GM04504 (cell line): ENCODE measurements around the gene WWOX.

Experiments used
- DNase-seq: peaks from one replicate; pipeline ENCODE4 v3.0.0-alpha.2; 2012; ENCODE audit warnings: low read depth

The WWOX gene

GRCh38 chr16:78862022-78862421, 762.6 kb downstream of the WWOX start:
- no peak for DNase-seq

- DNase-seq = no peak
These were observed 767.1 kb downstream of the WWOX start for GRCh38 chr16:78866521-78866920.

GRCh38 chr16:78869492-78869891, 770.0 kb downstream of the WWOX start:
- no peak for DNase-seq

GRCh38 chr16:78871241-78871640, 771.8 kb downstream of the WWOX start:
- no peak for DNase-seq

- DNase-seq = no peak
These were observed 777.2 kb downstream of the WWOX start for GRCh38 chr16:78876671-78877070.

- no peak for DNase-seq
These were observed 777.7 kb downstream of the WWOX start for GRCh38 chr16:78877114-78877655.

- DNase-seq = no peak
These were observed 779.1 kb downstream of the WWOX start for GRCh38 chr16:78878570-78878969.

GRCh38 chr16:78879011-78879410, 779.6 kb downstream of the WWOX start:
- DNase-seq = no peak

- DNase-seq = no peak
These were observed 782.7 kb downstream of the WWOX start for GRCh38 chr16:78882150-78882549.

GRCh38 chr16:78882751-78883150, 783.3 kb downstream of the WWOX start:
- DNase-seq = no peak

- DNase-seq = no peak
These were observed 784.8 kb downstream of the WWOX start for GRCh38 chr16:78884204-78884603.

GRCh38 chr16:78889346-78889745, 789.9 kb downstream of the WWOX start:
- DNase-seq = no peak

- no peak for DNase-seq
These were observed 791.0 kb downstream of the WWOX start for GRCh38 chr16:78890373-78890895.

GRCh38 chr16:78892951-78893733, 793.7 kb downstream of the WWOX start:
- no peak for DNase-seq

GRCh38 chr16:78894886-78895285, 795.4 kb downstream of the WWOX start:
- no peak for DNase-seq

- DNase-seq = no peak
These were observed 796.2 kb downstream of the WWOX start for GRCh38 chr16:78895681-78896080.

GRCh38 chr16:78896280-78896679, 796.8 kb downstream of the WWOX start:
- no peak for DNase-seq

- no peak for DNase-seq
These were observed 797.8 kb downstream of the WWOX start for GRCh38 chr16:78897299-78897698.

- DNase-seq = no peak
These were observed 800.8 kb downstream of the WWOX start for GRCh38 chr16:78900044-78900811.

- no peak for DNase-seq
These were observed 801.5 kb downstream of the WWOX start for GRCh38 chr16:78900966-78901365.

GRCh38 chr16:78902321-78902720, 802.9 kb downstream of the WWOX start:
- DNase-seq = no peak

GRCh38 chr16:78903237-78903636, 803.8 kb downstream of the WWOX start:
- no peak for DNase-seq

- no peak for DNase-seq
These were observed 804.4 kb downstream of the WWOX start for GRCh38 chr16:78903843-78904242.
